Activated CD4-positive, alpha-beta T cell treated with anti-CD3 and anti-CD28 coated beads, Interleukin-2, Interleukin-6, amounts not matched to agents 100 ng/mL and 50 ng/mL, durations not matched to agents 16 hours and 8 hours (primary cell): ENCODE results near the gene CAV2.
"Not testable (repeated sequence)": the region's sequence is repeated elsewhere in the genome, so short reads cannot be mapped to it uniquely, and the experiment has no call there.

Experiments
- DNase-seq: peaks from one replicate; pipeline ENCODE4 v3.0.0-alpha.2; 2020

Gene CAV2

GRCh38 chr7:116499168-116500077 lies at the start of gene CAV2:
CAV2 (plus strand) TSS chr7:116499738; CDS start chr7:116499782, 44 bp downstream.
- peak; percentile 3 for DNase-seq

- DNase-seq, result no peak
Measured at GRCh38 chr7:116449950-116450349, 49.6 kb upstream of the CAV2 start.

GRCh38 chr7:116451957-116452729 lies 47.4 kb upstream of the CAV2 start:
- no peak for DNase-seq

GRCh38 chr7:116454377-116454776 lies 45.2 kb upstream of the CAV2 start:
- no peak for DNase-seq

GRCh38 chr7:116455009-116455408 lies 44.5 kb upstream of the CAV2 start:
- no peak for DNase-seq

- DNase-seq, result no peak
Measured at GRCh38 chr7:116455499-116455898, 44.0 kb upstream of the CAV2 start.

- no peak for DNase-seq
Measured at GRCh38 chr7:116461500-116461899, 38.0 kb upstream of the CAV2 start.

GRCh38 chr7:116463956-116464355 lies 35.6 kb upstream of the CAV2 start:
- no peak for DNase-seq

GRCh38 chr7:116464375-116464774 lies 35.2 kb upstream of the CAV2 start:
- no peak for DNase-seq

GRCh38 chr7:116465125-116465524 lies 34.4 kb upstream of the CAV2 start:
- DNase-seq, result no peak

- DNase-seq, result no peak
Measured at GRCh38 chr7:116468534-116468933, 31.0 kb upstream of the CAV2 start.

- DNase-seq, result no peak
Measured at GRCh38 chr7:116477625-116478024, 21.9 kb upstream of the CAV2 start.

- DNase-seq, result no peak
Measured at GRCh38 chr7:116478834-116479233, 20.7 kb upstream of the CAV2 start.

- no peak for DNase-seq
Measured at GRCh38 chr7:116483271-116483942, 16.1 kb upstream of the CAV2 start.

GRCh38 chr7:116484389-116484788 lies 15.1 kb upstream of the CAV2 start:
- DNase-seq, result not testable (repeated sequence)

- DNase-seq, result no peak
Measured at GRCh38 chr7:116487907-116488521, 11.5 kb upstream of the CAV2 start.

GRCh38 chr7:116490351-116490750 lies 9.2 kb upstream of the CAV2 start:
- no peak for DNase-seq

- no peak for DNase-seq
Measured at GRCh38 chr7:116491887-116492653, 7.5 kb upstream of the CAV2 start.

- DNase-seq, result no peak
Measured at GRCh38 chr7:116492654-116493109, 6.9 kb upstream of the CAV2 start.

- DNase-seq, result no peak
Measured at GRCh38 chr7:116493449-116493848, 6.1 kb upstream of the CAV2 start.

GRCh38 chr7:116494472-116494871 lies 5.1 kb upstream of the CAV2 start:
- no peak for DNase-seq

- DNase-seq, result no peak
Measured at GRCh38 chr7:116495736-116496135, 3.8 kb upstream of the CAV2 start.
